Pancreas (tissue), 10 donors: ENCODE results near the gene CTSW. TPM values are rescaled to one million over a fixed set of nuclear protein-coding genes. Genes with fewer than 3 reads are reported as not detected.

Experiments
- ATAC-seq, 4 donors: fragments of 200-7000 bp; cut with Tn5 transposase; one replicate each; pipeline versions ENCODE4 v1.8.0 to v1.9.1; 2020; ENCODE audit warnings: mild to moderate bottlenecking in 4 of 4, moderate library complexity in 4 of 4
- DNase-seq, 6 donors: peaks; one replicate each; pipeline ENCODE4 v3.0.0-alpha.2; 2020
- FAIRE-seq: peaks from 2 replicates; lab custom pipeline; 2012; peaks lifted over from hg19 to GRCh38; lab: Jason Lieb, UNC
- H3K27ac ChIP-seq, 4 donors: fragments of 200-600 bp; sonication (generic); 1 replicate in 3 of 4; 2 replicates in 1 of 4; pipeline versions ENCODE4 v1.5.0 to v1.8.0; 2020
- H3K27me3 ChIP-seq, 4 donors: fragments of 200-600 bp; one replicate each; pipeline ENCODE4 v1.8.0; 2021
- H3K36me3 ChIP-seq, 3 donors: fragments of 200-600 bp; sonication (generic) in 1 of 3; one replicate each; pipeline versions ENCODE4 v1.5.0 to v1.8.0; 2020 to 2021
- H3K4me1 ChIP-seq, 3 donors: fragments of 200-600 bp; one replicate each; pipeline ENCODE4 v1.8.0; 2021
- H3K4me3 ChIP-seq, 4 donors: fragments of 200-600 bp; sonication (generic) in 2 of 4; one replicate each; pipeline versions ENCODE4 v1.5.0 to v1.8.0; 2020 to 2021
- H3K9me3 ChIP-seq, 4 donors: fragments of 200-600 bp; one replicate each; pipeline ENCODE4 v1.8.0; 2021
- WGBS, 2 donors: extraction: QIAGEN DNeasy Blood & Tissue Kit; methylation state at CpG; one replicate each; pipeline ENCODE4 v1.1.7; 2013; 5-methylcytosine and 5-hydroxymethylcytosine counted together
- intact Hi-C, 3 donors: fragments of 100-400 bp; cut with DNase I; formaldehyde crosslinking; loops; one replicate each; pipeline versions ENCODE4 v1.11.1 to v1.14.2; 2022
- polyA plus RNA-seq, 2 donors: library from polyadenylated mRNA; stranded (reverse); fragments of 200-250 nt; gene quantifications; one replicate each; pipeline ENCODE4 v1.2.3, GENCODE V29; 2013
- total RNA-seq, 6 donors: library from RNA; stranded (reverse); fragmentation: NEBNext Ultra II Directional in 4 of 6; extraction: Animal tissue kit (Norgen Biotek cat#: 25700) in 4 of 6; gene quantifications; one replicate each; pipeline versions ENCODE4 v1.2.1 to v1.2.4, GENCODE V29; 2021 to 2023
- TF ChIP-seq, protein P1 (sequence below), 4 donors: fragments of 200-600 bp; sonication (generic) in 3 of 4; IDR thresholded peaks; one replicate each; pipeline versions ENCODE4 v1.5.0 to v1.8.0; 2021; ENCODE audit warnings: antibody characterized with exemption in 4 of 4
- donor health status: healthy with polysubstance abuse.
- donor health status: DM: no; HTN: no; CAD: no; lungs with moderate emphysema.
- donor health status: DM: no; HTN: no; CAD: no.
- donor health status: control.
- donor health status: control.
- donor health status: Bipolar disorder and iron deficiency.
- donor health status: DM: yes; HTN: yes; CAD: no.
- donor health status: DM: no; HTN: no; CAD: no.
- donor health status: DM: no; HTN: no; CAD: no.
- donor health status: DM: yes; HTN: yes; CAD: no.

The CTSW gene
- total and polyA plus RNA-seq, 8 donors, result 0.14 to 0.72 (median 0.46) TPM; not detected in 1

- Histone ChIP-seq H3K27ac (no peak overlapping the region), H3K27me3 (no peaks in the 10 kb centered on the region), H3K36me3 (peaks cover 0 to 4% (median 0%) of the 10 kb centered on the region in 3 donors), H3K9me3 (no peaks in the 10 kb centered on the region), H3K4me3 (no peak overlapping the region), H3K4me1 (peaks cover 0 to 8% (median 7%) of the 10 kb centered on the region in 3 donors)
- intact Hi-C loops, result loop anchor here in 1 of 3 donors (5.0 kb wide), 1 partner anchor 104 kb away; no protein-coding TSS in a partner anchor
- no peak for DNase-seq
- FAIRE-seq, result no peak
- no peak for ATAC-seq
- WGBS, 2 donors, result 91 to 92% methylated on average over 13 of the region's 13 CpGs
- TF ChIP-seq, protein P1, sequence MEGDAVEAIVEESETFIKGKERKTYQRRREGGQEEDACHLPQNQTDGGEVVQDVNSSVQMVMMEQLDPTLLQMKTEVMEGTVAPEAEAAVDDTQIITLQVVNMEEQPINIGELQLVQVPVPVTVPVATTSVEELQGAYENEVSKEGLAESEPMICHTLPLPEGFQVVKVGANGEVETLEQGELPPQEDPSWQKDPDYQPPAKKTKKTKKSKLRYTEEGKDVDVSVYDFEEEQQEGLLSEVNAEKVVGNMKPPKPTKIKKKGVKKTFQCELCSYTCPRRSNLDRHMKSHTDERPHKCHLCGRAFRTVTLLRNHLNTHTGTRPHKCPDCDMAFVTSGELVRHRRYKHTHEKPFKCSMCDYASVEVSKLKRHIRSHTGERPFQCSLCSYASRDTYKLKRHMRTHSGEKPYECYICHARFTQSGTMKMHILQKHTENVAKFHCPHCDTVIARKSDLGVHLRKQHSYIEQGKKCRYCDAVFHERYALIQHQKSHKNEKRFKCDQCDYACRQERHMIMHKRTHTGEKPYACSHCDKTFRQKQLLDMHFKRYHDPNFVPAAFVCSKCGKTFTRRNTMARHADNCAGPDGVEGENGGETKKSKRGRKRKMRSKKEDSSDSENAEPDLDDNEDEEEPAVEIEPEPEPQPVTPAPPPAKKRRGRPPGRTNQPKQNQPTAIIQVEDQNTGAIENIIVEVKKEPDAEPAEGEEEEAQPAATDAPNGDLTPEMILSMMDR (IDR thresholded peaks at IDR 0.05), result no peak
Measured at GRCh38 chr11:65883058-65883761, 3.6 kb downstream of the CTSW start.

DNA sequence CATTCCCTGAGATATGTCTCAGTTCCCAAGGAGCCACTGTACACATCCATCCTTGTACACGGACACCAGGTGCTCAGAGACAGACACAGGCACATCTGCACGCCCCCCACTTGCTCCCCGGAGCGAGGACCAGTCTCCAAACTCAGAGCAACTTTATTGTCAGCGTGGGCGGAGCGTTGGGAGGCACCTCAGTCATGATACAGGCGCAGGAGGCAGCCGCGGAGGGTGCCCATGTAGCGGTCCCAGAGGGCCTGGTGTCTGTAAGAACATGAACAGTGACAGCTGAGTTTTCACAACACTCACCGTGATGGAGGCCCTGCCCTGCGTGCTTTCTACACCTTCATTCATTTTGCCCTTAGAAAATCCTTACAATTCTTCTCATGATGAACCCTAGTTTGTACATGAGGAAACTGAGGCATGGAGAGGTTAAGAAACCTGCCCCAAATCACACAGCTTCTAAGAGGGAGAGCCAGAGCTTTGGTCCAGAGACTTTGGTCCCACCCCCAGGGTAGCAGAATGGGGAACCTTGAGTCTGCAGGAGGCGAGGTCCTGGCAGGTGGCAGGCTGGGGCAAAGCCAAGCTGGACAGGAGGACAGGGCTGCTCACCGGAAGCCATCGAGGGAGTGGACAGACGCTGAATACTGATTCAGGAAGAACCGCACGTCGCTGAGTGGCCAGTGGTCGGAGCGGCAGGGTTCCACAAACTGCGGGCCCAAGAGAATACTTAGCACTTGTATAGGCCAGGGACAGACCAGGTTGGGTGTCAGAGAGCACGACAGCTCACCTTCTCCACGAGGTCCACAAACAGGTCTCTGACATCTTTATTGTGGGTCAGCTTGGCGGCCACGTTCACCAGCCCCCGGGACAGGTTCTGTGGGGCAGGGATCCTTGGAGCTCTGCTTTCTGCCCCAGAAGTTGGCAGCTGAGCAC lies 4.4 kb downstream of the CTSW start:
- Histone ChIP-seq H3K27me3 (no peaks in the 10 kb centered on the region), H3K9me3 (no peaks in the 10 kb centered on the region), H3K4me3 (no peak overlapping the region), H3K36me3 (peaks cover 0 to 4% (median 0%) of the 10 kb centered on the region in 3 donors), H3K4me1 (peaks cover 0 to 8% (median 7%) of the 10 kb centered on the region in 3 donors), H3K27ac (no peak overlapping the region)
- 74 to 78% methylated on average over 28 of the region's 28 CpGs for WGBS, 2 donors
- intact Hi-C loops, result loop anchor here in 1 of 3 donors (5.0 kb wide), 1 partner anchor 103 kb away; no protein-coding TSS in a partner anchor
- TF ChIP-seq, protein P1 (IDR thresholded peaks at IDR 0.05), result no peak
- peak in 1 of 6 donors; percentile 65 for DNase-seq
- FAIRE-seq, result no peak
- no peak for ATAC-seq

GRCh38 chr11:65884716-65885092 lies 5.1 kb downstream of the CTSW start:
- TF ChIP-seq, protein P1 (IDR thresholded peaks at IDR 0.05), result peak; percentile 95 to 100 (median 98)
- Histone ChIP-seq H3K9me3 (no peaks in the 10 kb centered on the region), H3K4me3 (no peak overlapping the region), H3K36me3 (peaks cover 0 to 4% (median 0%) of the 10 kb centered on the region in 3 donors), H3K4me1 (peaks cover 0 to 14% (median 7%) of the 10 kb centered on the region in 3 donors), H3K27me3 (no peaks in the 10 kb centered on the region), H3K27ac (no peak overlapping the region)
- ATAC-seq (peak; percentile 26 to 56 (median 40)), FAIRE-seq (no peak), DNase-seq (peak in 5 of 6 donors; percentile 60 to 91 (median 86))
- intact Hi-C loops, result loop anchor here in 2 of 3 donors (5.0 kb wide), 2 partner anchors 103 to 172 kb away; partner anchors contain the start of gene KAT5 (in 1 of the 2)
- whole genome bisulfite sequencing, 2 donors, result 12 to 17% methylated on average over 9 of the region's 9 CpGs

GRCh38 chr11:65885231-65885630 lies 5.6 kb downstream of the CTSW start:
- Histone ChIP-seq H3K27ac (no peak overlapping the region), H3K4me3 (no peak overlapping the region), H3K36me3 (peaks cover 0 to 4% (median 0%) of the 10 kb centered on the region in 3 donors), H3K27me3 (no peaks in the 10 kb centered on the region), H3K4me1 (peaks cover 4 to 19% (median 7%) of the 10 kb centered on the region in 3 donors), H3K9me3 (no peaks in the 10 kb centered on the region)
- DNase-seq (peak in 1 of 6 donors; percentile 56), FAIRE-seq (no peak), ATAC-seq (no peak)
- intact Hi-C loops, result loop anchor here in 1 of 3 donors (5.0 kb wide), 2 partner anchors 102 to 173 kb away; partner anchors contain the start of gene KAT5
- WGBS, 2 donors, result 85 to 92% methylated on average over 7 of the region's 7 CpGs
- TF ChIP-seq, protein P1 (IDR thresholded peaks at IDR 0.05), result no peak
